Neuronal stem cell (in vitro differentiated cells): Measurements from ENCODE around the gene MX1.

Experiments
- DNase-seq: peaks from one replicate; pipeline ENCODE4 v3.0.0-alpha.2; 2013; ENCODE audit warnings: low spot score
- H2AFZ ChIP-seq: one replicate; pipeline ENCODE4 v1.6.1; 2013; ENCODE audit warnings: mild to moderate bottlenecking, low read length, inconsistent platforms
- H2AK5ac ChIP-seq: 2 replicates; pipeline ENCODE4 v1.6.1; 2013; ENCODE audit warnings: low read depth, mild to moderate bottlenecking, inconsistent platforms, low read length, moderate library complexity, mixed read lengths
- H2BK120ac ChIP-seq: 2 replicates; pipeline ENCODE4 v1.6.1; 2013; ENCODE audit warnings: low read depth, mild to moderate bottlenecking, inconsistent platforms, low read length, moderate library complexity, mixed read lengths
- H2BK12ac ChIP-seq: one replicate; pipeline ENCODE4 v1.6.1; 2013; ENCODE audit warnings: low read length, inconsistent platforms
- H2BK15ac ChIP-seq: 2 replicates; pipeline ENCODE4 v1.6.1; 2013; ENCODE audit warnings: mild to moderate bottlenecking, low read length, inconsistent platforms, mixed read lengths
- H2BK5ac ChIP-seq: one replicate; pipeline ENCODE4 v1.6.1; 2013; ENCODE audit warnings: inconsistent platforms, mild to moderate bottlenecking, low read length, moderate library complexity
- H3K14ac ChIP-seq: one replicate; pipeline ENCODE4 v1.6.1; 2013; ENCODE audit warnings: low read length, inconsistent platforms
- H3K18ac ChIP-seq: 2 replicates; pipeline ENCODE4 v1.6.1; 2013; ENCODE audit warnings: low read length, inconsistent platforms
- H3K23ac ChIP-seq: 2 replicates; pipeline ENCODE4 v1.6.1; 2013; ENCODE audit warnings: low read depth, mild to moderate bottlenecking, mixed read lengths, low read length, inconsistent platforms; ENCODE audit not compliant: poor library complexity
- H3K27ac ChIP-seq: replicated peaks from 3 replicates; pipeline ENCODE4 v1.5.1; 2013; ENCODE audit warnings: low read length, inconsistent platforms
- H3K27me3 ChIP-seq, 3 experiments: 2 replicates each; pipeline ENCODE4 v1.6.1; 2013; ENCODE audit warnings: low read length in 3 of 3, mild to moderate bottlenecking in 2 of 3, inconsistent platforms in 1 of 3, low read depth in 1 of 3, mixed read lengths in 1 of 3, moderate library complexity in 1 of 3; ENCODE audit not compliant: control insufficient read depth in 3 of 3, insufficient read depth in 3 of 3
- H3K36me3 ChIP-seq, 2 donors: replicated peaks in 1 of 2; 2 replicates each; pipeline ENCODE4 v1.6.1; 2013; ENCODE audit warnings: low read length in 2 of 2; ENCODE audit not compliant: control insufficient read depth in 2 of 2, insufficient read depth in 2 of 2
- H3K4ac ChIP-seq: 2 replicates; pipeline ENCODE4 v1.6.1; 2013; ENCODE audit warnings: inconsistent platforms, mild to moderate bottlenecking, low read length, moderate library complexity
- H3K4me1 ChIP-seq, 2 donors: 1 replicate in 1 of 2; 2 replicates in 1 of 2; pipeline ENCODE4 v1.6.1; 2013; ENCODE audit warnings: low read length in 2 of 2, low read depth in 1 of 2; ENCODE audit not compliant: control insufficient read depth in 2 of 2, insufficient read depth in 1 of 2
- H3K4me2 ChIP-seq: one replicate; pipeline ENCODE4 v1.6.1; 2013; ENCODE audit warnings: mild to moderate bottlenecking, low read length, inconsistent platforms; ENCODE audit not compliant: insufficient read depth, poor library complexity, severe bottlenecking
- H3K4me3 ChIP-seq, 2 donors: 2 replicates each; pipeline ENCODE4 v1.5.1; 2013; ENCODE audit warnings: low read length in 2 of 2, mild to moderate bottlenecking in 2 of 2, inconsistent platforms in 1 of 2, moderate library complexity in 1 of 2
- H3K79me1 ChIP-seq: one replicate; pipeline ENCODE4 v1.6.1; 2013; ENCODE audit warnings: low read depth, mild to moderate bottlenecking, inconsistent platforms, low read length, moderate library complexity
- H3K9ac ChIP-seq: one replicate; pipeline ENCODE4 v1.6.1; 2013; ENCODE audit warnings: mild to moderate bottlenecking, low read depth, low read length, inconsistent platforms; ENCODE audit not compliant: poor library complexity
- H3K9me3 ChIP-seq, 2 donors: replicated peaks in 1 of 2; 2 replicates each; pipeline versions ENCODE3 to v1.6.1; 2013; ENCODE audit warnings: low read length in 2 of 2, mild to moderate bottlenecking in 2 of 2, inconsistent platforms in 1 of 2, low read depth in 1 of 2, mixed read lengths in 1 of 2, moderate library complexity in 1 of 2; ENCODE audit not compliant: control insufficient read depth in 2 of 2, insufficient read depth in 1 of 2
- H4K8ac ChIP-seq: one replicate; pipeline ENCODE4 v1.6.1; 2013; ENCODE audit warnings: low read depth, mild to moderate bottlenecking, inconsistent platforms, low read length, moderate library complexity
- H4K91ac ChIP-seq: one replicate; pipeline ENCODE4 v1.6.1; 2013; ENCODE audit warnings: low read length, low read depth, mild to moderate bottlenecking, inconsistent platforms; ENCODE audit not compliant: poor library complexity
- WGBS, 2 donors: extraction: QIAGEN DNeasy Blood & Tissue Kit; methylation state at CpG; one replicate each; pipeline ENCODE4 v1.1.7; 2013; ENCODE audit warnings: missing lambda C conversion rate in 2 of 2, mixed read lengths in 1 of 2; ENCODE audit not compliant: insufficient read length in 2 of 2, insufficient replicate concordance in 1 of 2; ENCODE audit errors: extremely low coverage in 2 of 2; 5-methylcytosine and 5-hydroxymethylcytosine counted together

Gene MX1

GRCh38 chr21:41435706-41436105, 9.7 kb downstream of the MX1 start:
- WGBS, 2 donors, result no CpG with 5 or more reads among the region's 11 CpGs

GRCh38 chr21:41437729-41438128, 11.7 kb downstream of the MX1 start:
- no CpG with 5 or more reads among the region's 2 CpGs for WGBS, 2 donors
- Histone ChIP-seq H3K79me1 (no peaks in the 10 kb centered on the region), H3K27ac (no peak overlapping the region), H2AFZ (no peak overlapping the region), H3K18ac (no peak overlapping the region), H3K9ac (no peak overlapping the region), H3K36me3 (no peaks in the 10 kb centered on the region), H3K23ac (no peak overlapping the region), H2BK15ac (no peak overlapping the region), H3K4me2 (no peak overlapping the region), H2BK120ac (no peak overlapping the region), H2BK5ac (no peak overlapping the region), H2BK12ac (no peak overlapping the region), H3K4me3 (no peak overlapping the region), H3K4me1 (no peaks in the 10 kb centered on the region), H4K8ac (no peak overlapping the region), H3K14ac (no peak overlapping the region), H3K27me3 (no peaks in the 10 kb centered on the region), H3K9me3 (no peaks in the 10 kb centered on the region), H2AK5ac (no peak overlapping the region), H4K91ac (no peak overlapping the region), H3K4ac (no peak overlapping the region)
- DNase-seq, result no peak

More at GRCh38 chr21:41435706-41436105, 9.7 kb downstream of the MX1 start:
- Histone ChIP-seq H3K4me2 (no peak overlapping the region), H2AK5ac (no peak overlapping the region), H4K91ac (no peak overlapping the region), H2BK12ac (no peak overlapping the region), H2BK120ac (no peak overlapping the region), H3K27ac (no peak overlapping the region), H3K9me3 (no peaks in the 10 kb centered on the region), H3K36me3 (no peaks in the 10 kb centered on the region), H3K27me3 (no peaks in the 10 kb centered on the region), H3K18ac (no peak overlapping the region), H3K14ac (no peak overlapping the region), H2BK15ac (no peak overlapping the region), H3K4ac (no peak overlapping the region), H2BK5ac (no peak overlapping the region), H3K4me3 (no peak overlapping the region), H3K9ac (no peak overlapping the region), H3K23ac (no peak overlapping the region), H3K4me1 (no peaks in the 10 kb centered on the region), H2AFZ (no peak overlapping the region), H4K8ac (no peak overlapping the region), H3K79me1 (no peaks in the 10 kb centered on the region)
- DNase-seq, result no peak

DNA sequence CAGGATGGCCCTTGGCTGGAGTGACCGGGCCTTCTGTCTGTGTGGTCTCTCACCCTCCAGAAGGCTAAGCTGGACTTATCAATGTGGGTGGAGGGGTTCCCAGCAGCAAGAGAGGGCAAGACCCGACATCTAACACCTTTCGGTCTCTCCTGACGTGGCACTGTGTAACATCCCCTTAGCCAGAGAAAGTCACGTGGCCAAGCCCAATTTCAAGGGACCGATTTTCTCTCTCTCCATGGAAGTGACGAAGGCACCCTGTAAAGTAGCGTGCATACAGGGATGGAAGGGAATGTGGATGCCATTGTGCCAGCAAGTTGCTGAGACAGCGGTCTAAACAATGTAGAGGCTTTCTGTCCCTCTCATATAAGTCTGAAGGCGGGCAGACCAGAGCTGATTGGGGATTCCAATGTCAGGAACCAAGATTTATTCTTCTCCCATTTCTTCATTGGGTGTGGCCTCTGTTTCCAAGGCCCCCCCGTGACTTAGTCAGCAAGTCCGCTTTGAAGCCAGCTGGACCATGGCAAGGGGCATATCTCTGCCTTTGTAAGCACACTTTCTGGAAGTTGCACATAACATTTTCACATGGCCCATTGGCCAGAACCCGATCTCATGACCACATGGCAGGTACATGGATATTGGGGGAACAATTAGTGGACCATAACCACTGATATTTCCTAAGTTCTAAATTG, 12.5 kb downstream of the MX1 start:
- no peak overlapping the region for H2BK120ac ChIP-seq
- no peaks in the 10 kb centered on the region for H3K9me3 ChIP-seq
- H3K36me3 ChIP-seq, result no peaks in the 10 kb centered on the region
- no peak overlapping the region for H3K27ac ChIP-seq
- no peak overlapping the region for H3K9ac ChIP-seq
- H3K4ac ChIP-seq, result no peak overlapping the region
- no peak overlapping the region for H3K23ac ChIP-seq
- H2BK15ac ChIP-seq, result no peak overlapping the region
- no peak overlapping the region for H2AK5ac ChIP-seq
- no peak overlapping the region for H3K14ac ChIP-seq
- H3K4me1 ChIP-seq, result no peaks in the 10 kb centered on the region
- H2BK12ac ChIP-seq, result no peak overlapping the region
- no peak overlapping the region for H3K18ac ChIP-seq
- WGBS, 2 donors, result no CpG with 5 or more reads among the region's 13 CpGs
- H3K79me1 ChIP-seq, result no peaks in the 10 kb centered on the region
- no peak overlapping the region for H4K8ac ChIP-seq
- H3K27me3 ChIP-seq, result no peaks in the 10 kb centered on the region
- no peak overlapping the region for H3K4me2 ChIP-seq
- no peak overlapping the region for H2BK5ac ChIP-seq
- H4K91ac ChIP-seq, result no peak overlapping the region
- H2AFZ ChIP-seq, result no peak overlapping the region
- H3K4me3 ChIP-seq, result no peak overlapping the region
- DNase-seq, result no peak

DNA sequence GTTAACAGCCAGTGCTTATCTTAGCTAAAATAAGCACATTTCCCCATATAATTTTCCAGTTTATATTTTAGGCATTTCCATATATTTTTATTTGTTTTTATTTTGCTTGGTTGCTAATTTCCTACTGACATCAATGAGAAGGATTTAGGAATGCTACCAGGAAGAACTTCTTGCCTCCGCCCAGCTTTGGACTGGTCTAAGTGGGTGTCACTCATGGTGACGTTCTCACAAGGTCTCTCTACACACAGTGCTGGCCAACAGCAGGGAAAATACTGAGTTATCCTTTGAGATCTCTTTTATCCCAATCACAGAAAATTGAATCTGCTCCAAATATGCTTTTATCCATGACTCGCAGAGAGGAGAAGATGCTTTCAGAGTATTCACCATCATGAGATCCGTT, 13.2 kb downstream of the MX1 start:
- Histone ChIP-seq H2BK120ac (no peak overlapping the region), H3K4me3 (no peak overlapping the region), H3K9ac (no peak overlapping the region), H3K4me2 (no peak overlapping the region), H3K9me3 (no peaks in the 10 kb centered on the region), H3K79me1 (no peaks in the 10 kb centered on the region), H3K18ac (no peak overlapping the region), H3K36me3 (no peaks in the 10 kb centered on the region), H3K14ac (no peak overlapping the region), H3K27ac (no peak overlapping the region), H2AK5ac (no peak overlapping the region), H2BK5ac (no peak overlapping the region), H2BK12ac (no peak overlapping the region), H4K91ac (no peak overlapping the region), H3K4ac (no peak overlapping the region), H2AFZ (no peak overlapping the region), H3K23ac (no peak overlapping the region), H2BK15ac (no peak overlapping the region), H3K27me3 (no peaks in the 10 kb centered on the region), H4K8ac (no peak overlapping the region), H3K4me1 (no peaks in the 10 kb centered on the region)
- no peak for DNase-seq
- WGBS, 2 donors, result no CpG with 5 or more reads among the region's 4 CpGs
